BJ (cell line): Measurements from ENCODE around the gene B4GALNT3. TPM values are rescaled to one million over a fixed set of nuclear protein-coding genes. Genes with fewer than 3 reads are reported as not detected.

Experiments used
- CTCF ChIA-PET: fragments of 350-600 bp; formaldehyde crosslinking; extraction: SDS; loops from one replicate; lab custom pipeline; 2021; ENCODE audit warnings: antibody characterized with exemption, inconsistent platforms; lab: Yijun Ruan, JAX
- POLR2A ChIA-PET: fragments of 300-600 bp; sonication (Branson Sonifier 250); formaldehyde crosslinking; extraction: SDS; loops from one replicate; lab custom pipeline; 2021; ENCODE audit warnings: antibody characterized with exemption; lab: Charles Lee
- DNase-seq: peaks from one replicate; pipeline ENCODE4 v3.0.0-alpha.2; 2011; ENCODE audit warnings: low read depth
- H3K27me3 ChIP-seq: 2 replicates; pipeline ENCODE4 v1.6.0; 2011; ENCODE audit warnings: low read length; ENCODE audit not compliant: control insufficient read depth, insufficient read depth
- H3K36me3 ChIP-seq: 2 replicates; pipeline ENCODE4 v1.5.1; 2011; ENCODE audit warnings: low read length; ENCODE audit not compliant: control insufficient read depth, insufficient read depth
- H3K4me3 ChIP-seq: 2 replicates; pipeline ENCODE4 v1.5.1; 2011; ENCODE audit warnings: low read depth, mild to moderate bottlenecking, control low read depth, low read length
- CTCF ChIP-seq: IDR thresholded peaks from 2 replicates; pipeline ENCODE4 v1.5.1; 2011; ENCODE audit warnings: low read depth, mild to moderate bottlenecking, control low read depth, inconsistent platforms, low read length, moderate library complexity; ENCODE audit not compliant: insufficient read depth
- polyA plus RNA-seq: library from polyadenylated mRNA; depleted of rRNA; stranded (reverse); fragments of >200 nt; gene quantifications from 2 replicates; pipeline ENCODE4 v1.2.3, GENCODE V29; 2011

B4GALNT3 gene
- polyA plus RNA-seq, 1 experiment = not detected

- ChIA-PET CTCF (no interaction called here), POLR2A (no interaction called here)
- Histone ChIP-seq H3K27me3 (peaks cover 8% of the 10 kb centered on the region), H3K4me3 (no peak overlapping the region), H3K36me3 (no peaks in the 10 kb centered on the region)
- no peak for DNase-seq
- TF ChIP-seq CTCF = no peak
These were observed 42.1 kb downstream of the B4GALNT3 start for GRCh38 chr12:501722-502447.

- POLR2A ChIA-PET = no interaction called here
- Histone ChIP-seq H3K4me3 (no peak overlapping the region), H3K27me3 (peaks cover 8% of the 10 kb centered on the region), H3K36me3 (no peaks in the 10 kb centered on the region)
- CTCF ChIA-PET = interaction anchor here (0.8 to 1.8 kb wide), 3 partner anchors 9 to 44 kb away, joined by 3 to 6 read pairs (median 4); no protein-coding TSS in a partner anchor
- TF ChIP-seq CTCF = no peak
- no peak for DNase-seq
These were observed 43.5 kb downstream of the B4GALNT3 start for GRCh38 chr12:503111-503761.

GRCh38 chr12:505221-505620 is 45.5 kb downstream of the B4GALNT3 start:
- no peak for TF ChIP-seq CTCF
- H3K36me3 ChIP-seq = no peaks in the 10 kb centered on the region
- peaks cover 5% of the 10 kb centered on the region for H3K27me3 ChIP-seq
- no peak for DNase-seq
- H3K4me3 ChIP-seq = no peak overlapping the region
- CTCF ChIA-PET = no interaction called here
- POLR2A ChIA-PET = no interaction called here

- ChIA-PET POLR2A (no interaction called here), CTCF (no interaction called here)
- no peak overlapping the region for H3K4me3 ChIP-seq
- peaks cover 2% of the 10 kb centered on the region; the same call in 1 of the 2 replicates for H3K27me3 ChIP-seq
- H3K36me3 ChIP-seq = no peaks in the 10 kb centered on the region
- TF ChIP-seq CTCF = no peak
- no peak for DNase-seq
These were observed 47.7 kb downstream of the B4GALNT3 start for GRCh38 chr12:507391-507796.

GRCh38 chr12:508145-508544 is 48.4 kb downstream of the B4GALNT3 start:
- ChIA-PET POLR2A (no interaction called here), CTCF (interaction anchor here (0.7 kb wide), 1 partner anchor 13 kb away, joined by 3 read pairs; no protein-coding TSS in a partner anchor)
- Histone ChIP-seq H3K4me3 (no peak overlapping the region), H3K36me3 (no peaks in the 10 kb centered on the region), H3K27me3 (peaks cover 2% of the 10 kb centered on the region; the same call in 1 of the 2 replicates)
- TF ChIP-seq CTCF = no peak
- DNase-seq = no peak
